Measurements from ENCODE around the gene TMBIM1. TPM values are rescaled to one million over a fixed set of nuclear protein-coding genes. Genes with fewer than 3 reads are reported as not detected.

Gene TMBIM1
- total RNA-seq, 1 experiment from 2014 or later, result 23.3 TPM

DNA sequence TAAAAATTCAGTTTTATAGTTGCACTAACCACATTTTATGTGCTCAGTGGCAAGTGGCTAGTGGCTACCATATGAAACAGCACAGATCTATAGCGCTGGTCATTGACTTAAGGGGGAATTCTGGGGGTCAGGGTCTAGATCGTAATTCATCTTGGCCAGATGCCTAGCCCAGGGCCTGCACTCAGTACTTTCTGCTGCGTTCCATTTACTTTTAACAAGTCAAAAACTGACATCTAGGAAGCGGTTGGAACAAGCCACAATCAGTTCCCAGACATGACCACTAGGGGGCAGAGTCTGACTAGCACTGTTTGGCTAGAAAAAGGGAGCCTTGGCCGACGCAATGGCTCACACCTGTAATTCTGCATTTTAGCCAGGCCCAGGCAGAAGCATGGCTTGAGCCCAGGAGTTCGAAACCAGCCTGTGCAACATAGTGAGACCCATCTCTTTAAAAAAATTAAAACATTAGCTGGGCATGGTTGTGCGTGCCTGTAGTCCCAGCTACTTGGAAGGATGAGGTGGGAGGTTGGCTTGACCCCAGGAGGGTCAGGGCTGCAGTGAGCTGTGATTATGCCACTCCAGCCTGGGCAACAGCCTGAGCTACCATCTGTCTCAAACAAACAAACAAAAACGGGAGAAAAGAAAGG is 9.0 kb upstream of the TMBIM1 start:
- Histone ChIP-seq H3K4me3 (ENCODE audit: low read length) (no peak overlapping the region), H3K27ac (ENCODE audit: low read length) (no peak overlapping the region), H2AFZ (ENCODE audit: low read length) (no peak overlapping the region), H3K9ac (ENCODE audit: low read length) (no peak overlapping the region), H3K9me2 (replicated peaks; ENCODE audit: insufficient read depth, low read length) (no peaks in the 10 kb centered on the region), H3K4me2 (ENCODE audit: low read depth, low read length, poor library complexity, severe bottlenecking) (no peak overlapping the region), H3K4me1 (ENCODE audit: low read length) (peaks cover 14% of the 10 kb centered on the region), H3K27me3 (ENCODE audit: low read length) (no peaks in the 10 kb centered on the region), H4K20me1 (ENCODE audit: insufficient read depth, low read depth, low read length) (no peaks in the 10 kb centered on the region), H3K9me3 (ENCODE audit: low read length) (no peaks in the 10 kb centered on the region), H3K79me2 (ENCODE audit: low read length) (no peaks in the 10 kb centered on the region), H3K36me3 (ENCODE audit: insufficient read depth, low read length) (no peaks in the 10 kb centered on the region)
- DNase-seq, result peak; percentile 96

DNA sequence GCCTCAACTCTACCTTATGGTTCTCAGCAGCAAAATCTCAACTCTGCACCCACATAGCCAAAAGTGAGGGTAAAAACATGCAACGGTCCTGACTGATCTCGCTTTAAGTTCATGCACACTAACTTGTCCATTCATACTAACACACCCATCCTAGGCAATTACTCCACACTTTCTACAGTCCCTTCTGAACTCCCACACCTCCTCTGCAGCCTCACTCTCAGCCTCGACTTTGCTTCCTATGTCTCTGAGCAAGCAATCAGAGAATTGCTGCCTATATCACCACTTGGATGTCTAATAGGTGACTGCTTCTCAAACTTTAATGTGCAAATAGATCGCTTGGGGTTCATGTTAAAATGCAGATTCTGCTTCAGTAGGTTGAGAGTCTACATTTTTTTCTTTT is 7.8 kb upstream of the TMBIM1 start:
- H3K4me1 ChIP-seq (ENCODE audit: low read length), result peaks cover 3% of the 10 kb centered on the region
- H3K9ac ChIP-seq (ENCODE audit: low read length), result no peak overlapping the region
- no peaks in the 10 kb centered on the region for H3K27me3 ChIP-seq (ENCODE audit: low read length)
- H3K4me3 ChIP-seq (ENCODE audit: low read length), result no peak overlapping the region
- no peak overlapping the region for H3K27ac ChIP-seq (ENCODE audit: low read length)
- no peak overlapping the region for H3K4me2 ChIP-seq (ENCODE audit: low read depth, low read length, poor library complexity, severe bottlenecking)
- no peak overlapping the region for H2AFZ ChIP-seq (ENCODE audit: low read length)
- no peaks in the 10 kb centered on the region for H3K9me3 ChIP-seq (ENCODE audit: low read length)
- H4K20me1 ChIP-seq (ENCODE audit: insufficient read depth, low read depth, low read length), result no peaks in the 10 kb centered on the region
- no peaks in the 10 kb centered on the region for H3K79me2 ChIP-seq (ENCODE audit: low read length)
- no peaks in the 10 kb centered on the region for H3K36me3 ChIP-seq (ENCODE audit: insufficient read depth, low read length)
- DNase-seq, result no peak
- no peaks in the 10 kb centered on the region for H3K9me2 ChIP-seq (replicated peaks; ENCODE audit: insufficient read depth, low read length)

DNA sequence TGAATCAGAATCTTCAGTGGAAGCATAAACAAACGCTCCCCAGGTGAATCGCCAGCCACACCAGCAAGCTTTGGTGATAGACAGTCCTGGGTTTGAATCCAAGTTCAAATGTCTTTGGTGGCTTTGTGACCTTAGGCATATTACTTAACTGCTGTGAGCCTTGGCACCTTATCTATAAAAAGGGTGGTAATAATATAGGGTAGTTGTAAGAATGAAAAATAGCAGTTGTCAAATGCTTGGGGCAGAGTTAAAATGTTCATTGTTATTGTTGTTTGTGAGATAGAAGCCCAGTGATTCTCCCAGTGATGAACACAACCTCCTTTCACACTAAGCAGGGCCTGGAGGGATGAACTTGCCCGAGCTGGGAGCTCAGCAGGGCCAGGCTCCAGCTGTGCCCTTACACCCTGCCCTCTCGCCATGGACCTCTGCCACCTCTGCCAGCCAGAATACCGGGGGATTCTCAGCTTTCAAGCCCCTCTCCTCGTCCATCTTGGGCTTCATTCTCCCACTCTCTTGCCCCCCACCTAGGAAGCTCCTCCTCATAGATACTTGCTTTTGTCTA is 6.1 kb upstream of the TMBIM1 start:
- H3K27ac ChIP-seq (ENCODE audit: low read length), result no peak overlapping the region
- H3K9ac ChIP-seq (ENCODE audit: low read length), result no peak overlapping the region
- H3K9me2 ChIP-seq (replicated peaks; ENCODE audit: insufficient read depth, low read length), result no peaks in the 10 kb centered on the region
- H4K20me1 ChIP-seq (ENCODE audit: insufficient read depth, low read depth, low read length), result no peaks in the 10 kb centered on the region
- no peaks in the 10 kb centered on the region for H3K27me3 ChIP-seq (ENCODE audit: low read length)
- no peak for DNase-seq
- no peaks in the 10 kb centered on the region for H3K9me3 ChIP-seq (ENCODE audit: low read length)
- no peaks in the 10 kb centered on the region for H3K36me3 ChIP-seq (ENCODE audit: insufficient read depth, low read length)
- H2AFZ ChIP-seq (ENCODE audit: low read length), result no peak overlapping the region
- no peak overlapping the region for H3K4me3 ChIP-seq (ENCODE audit: low read length)
- no peaks in the 10 kb centered on the region; the same call in none of the 2 replicates for H3K4me1 ChIP-seq (ENCODE audit: low read length)
- no peak overlapping the region for H3K4me2 ChIP-seq (ENCODE audit: low read depth, low read length, poor library complexity, severe bottlenecking)
- H3K79me2 ChIP-seq (ENCODE audit: low read length), result no peaks in the 10 kb centered on the region

DNA sequence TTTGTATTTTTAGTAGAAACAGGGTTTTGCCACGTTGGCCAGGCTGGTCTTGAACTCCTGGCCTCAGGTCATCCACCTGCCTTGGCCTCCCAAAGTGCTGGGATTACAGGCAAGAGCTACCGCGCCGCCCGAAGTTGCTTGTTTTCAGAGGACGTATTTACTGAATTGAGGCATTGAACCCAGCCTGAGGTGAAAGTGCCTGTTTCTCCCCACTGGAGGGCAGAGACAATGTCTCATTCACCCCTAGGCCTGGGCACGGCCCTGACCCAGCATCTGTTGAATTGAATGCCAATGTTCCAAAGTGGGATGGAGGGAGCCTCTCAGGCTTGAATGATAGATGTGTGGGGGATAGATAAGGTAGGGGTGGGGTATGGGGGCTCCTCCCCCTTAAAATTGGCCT is 4.5 kb upstream of the TMBIM1 start:
- no peaks in the 10 kb centered on the region for H3K27me3 ChIP-seq (ENCODE audit: low read length)
- DNase-seq, result no peak
- no peaks in the 10 kb centered on the region for H3K9me3 ChIP-seq (ENCODE audit: low read length)
- peaks cover 12% of the 10 kb centered on the region for H3K4me1 ChIP-seq (ENCODE audit: low read length)
- no peaks in the 10 kb centered on the region for H3K79me2 ChIP-seq (ENCODE audit: low read length)
- H2AFZ ChIP-seq (ENCODE audit: low read length), result no peak overlapping the region
- H3K36me3 ChIP-seq (ENCODE audit: insufficient read depth, low read length), result no peaks in the 10 kb centered on the region
- H3K9me2 ChIP-seq (replicated peaks; ENCODE audit: insufficient read depth, low read length), result no peaks in the 10 kb centered on the region
- no peak overlapping the region for H3K27ac ChIP-seq (ENCODE audit: low read length)
- H3K4me3 ChIP-seq (ENCODE audit: low read length), result no peak overlapping the region
- H4K20me1 ChIP-seq (ENCODE audit: insufficient read depth, low read depth, low read length), result no peaks in the 10 kb centered on the region
- no peak overlapping the region for H3K4me2 ChIP-seq (ENCODE audit: low read depth, low read length, poor library complexity, severe bottlenecking)
- H3K9ac ChIP-seq (ENCODE audit: low read length), result no peak overlapping the region

DNA sequence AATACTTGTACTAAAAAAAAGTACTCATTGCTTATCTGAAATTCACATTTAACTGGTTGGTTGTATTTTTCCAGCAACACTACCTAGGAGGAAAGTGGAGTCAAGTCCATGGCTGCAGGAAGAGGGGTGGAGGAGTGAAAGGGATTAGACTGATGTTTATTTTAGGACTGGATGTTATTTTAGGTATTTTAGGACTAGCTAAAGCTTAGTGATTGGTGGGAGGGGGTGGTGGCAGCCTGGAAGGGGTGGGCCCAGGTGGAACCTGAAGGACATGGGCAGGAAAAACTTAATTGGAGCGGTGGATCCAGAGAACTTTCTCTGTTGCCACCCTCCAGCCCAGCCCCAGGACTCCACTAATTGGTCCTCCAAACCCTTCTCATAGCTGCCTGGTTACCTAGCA is 3.9 kb upstream of the TMBIM1 start:
- Histone ChIP-seq H3K79me2 (ENCODE audit: low read length) (no peaks in the 10 kb centered on the region), H3K27me3 (ENCODE audit: low read length) (no peaks in the 10 kb centered on the region), H3K4me1 (ENCODE audit: low read length) (peaks cover 19% of the 10 kb centered on the region), H2AFZ (ENCODE audit: low read length) (no peak overlapping the region), H4K20me1 (ENCODE audit: insufficient read depth, low read depth, low read length) (no peaks in the 10 kb centered on the region), H3K4me2 (ENCODE audit: low read depth, low read length, poor library complexity, severe bottlenecking) (no peak overlapping the region), H3K4me3 (ENCODE audit: low read length) (no peak overlapping the region), H3K9me3 (ENCODE audit: low read length) (no peaks in the 10 kb centered on the region), H3K36me3 (ENCODE audit: insufficient read depth, low read length) (no peaks in the 10 kb centered on the region), H3K9ac (ENCODE audit: low read length) (no peak overlapping the region), H3K27ac (ENCODE audit: low read length) (no peak overlapping the region), H3K9me2 (replicated peaks; ENCODE audit: insufficient read depth, low read length) (no peaks in the 10 kb centered on the region)
- no peak for DNase-seq

DNA sequence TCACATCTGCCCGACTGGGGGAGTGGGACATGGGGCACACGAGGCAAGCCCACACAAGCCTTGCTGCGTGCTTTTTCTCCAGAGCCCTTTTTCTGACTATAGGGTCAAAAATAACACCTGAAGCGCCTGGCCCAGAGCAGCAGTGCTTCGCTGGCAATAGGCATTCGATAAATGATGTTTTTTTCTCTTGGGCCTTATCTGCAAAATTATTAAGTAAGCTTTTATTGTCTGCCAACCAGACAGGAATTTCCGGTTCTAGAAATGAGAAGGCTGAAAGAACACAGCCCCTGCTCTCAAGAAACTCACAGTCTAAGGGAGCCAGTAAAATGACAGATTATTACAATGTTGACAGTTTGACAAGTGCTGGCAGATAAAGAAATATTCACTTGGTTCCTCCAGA is 2.7 kb upstream of the TMBIM1 start:
- no peak overlapping the region for H3K4me3 ChIP-seq (ENCODE audit: low read length)
- H2AFZ ChIP-seq (ENCODE audit: low read length), result no peak overlapping the region
- H3K27me3 ChIP-seq (ENCODE audit: low read length), result no peaks in the 10 kb centered on the region
- no peaks in the 10 kb centered on the region for H3K36me3 ChIP-seq (ENCODE audit: insufficient read depth, low read length)
- no peaks in the 10 kb centered on the region for H3K9me2 ChIP-seq (replicated peaks; ENCODE audit: insufficient read depth, low read length)
- DNase-seq, result no peak
- H3K9me3 ChIP-seq (ENCODE audit: low read length), result no peaks in the 10 kb centered on the region
- H3K27ac ChIP-seq (ENCODE audit: low read length), result no peak overlapping the region
- H4K20me1 ChIP-seq (ENCODE audit: insufficient read depth, low read depth, low read length), result no peaks in the 10 kb centered on the region
- no peak overlapping the region for H3K9ac ChIP-seq (ENCODE audit: low read length)
- no peaks in the 10 kb centered on the region for H3K79me2 ChIP-seq (ENCODE audit: low read length)
- peaks cover 30% of the 10 kb centered on the region for H3K4me1 ChIP-seq (ENCODE audit: low read length)
- no peak overlapping the region for H3K4me2 ChIP-seq (ENCODE audit: low read depth, low read length, poor library complexity, severe bottlenecking)

DNA sequence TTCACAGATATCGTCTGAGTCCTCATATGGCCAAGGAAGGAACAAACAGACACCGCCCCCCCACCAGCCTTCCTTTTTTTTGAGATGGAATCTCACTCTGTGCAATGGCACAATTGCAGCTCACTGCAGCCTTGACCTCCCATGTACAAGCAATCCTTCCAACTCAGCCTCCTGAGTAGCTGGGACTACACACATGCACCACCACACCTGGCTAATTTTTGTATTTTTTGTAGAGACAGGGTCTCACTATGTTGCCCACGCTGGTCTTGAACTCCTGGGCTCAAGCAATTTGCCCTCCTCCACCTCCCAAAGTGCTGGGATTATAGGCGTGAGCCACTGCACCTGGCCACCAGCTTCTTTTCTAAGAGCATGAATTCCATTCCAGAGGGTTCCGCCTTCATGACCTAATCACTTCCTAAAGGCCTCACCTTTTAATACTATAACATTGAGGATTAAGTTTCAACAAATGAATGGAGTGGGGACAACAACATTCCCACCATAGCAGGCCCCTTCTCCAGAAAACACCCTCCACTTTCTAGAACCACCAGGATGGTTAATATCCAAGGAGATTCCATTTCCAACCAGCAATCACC is 2.2 kb upstream of the TMBIM1 start:
- Histone ChIP-seq H2AFZ (ENCODE audit: low read length) (no peak overlapping the region), H3K9ac (ENCODE audit: low read length) (no peak overlapping the region), H3K27me3 (ENCODE audit: low read length) (no peaks in the 10 kb centered on the region), H3K27ac (ENCODE audit: low read length) (no peak overlapping the region), H3K9me2 (replicated peaks; ENCODE audit: insufficient read depth, low read length) (no peaks in the 10 kb centered on the region), H3K79me2 (ENCODE audit: low read length) (no peaks in the 10 kb centered on the region), H3K4me2 (ENCODE audit: low read depth, low read length, poor library complexity, severe bottlenecking) (no peak overlapping the region), H3K4me1 (ENCODE audit: low read length) (peaks cover 35% of the 10 kb centered on the region), H4K20me1 (ENCODE audit: insufficient read depth, low read depth, low read length) (no peaks in the 10 kb centered on the region), H3K9me3 (ENCODE audit: low read length) (no peaks in the 10 kb centered on the region), H3K4me3 (ENCODE audit: low read length) (no peak overlapping the region), H3K36me3 (ENCODE audit: insufficient read depth, low read length) (no peaks in the 10 kb centered on the region)
- no peak for DNase-seq

DNA sequence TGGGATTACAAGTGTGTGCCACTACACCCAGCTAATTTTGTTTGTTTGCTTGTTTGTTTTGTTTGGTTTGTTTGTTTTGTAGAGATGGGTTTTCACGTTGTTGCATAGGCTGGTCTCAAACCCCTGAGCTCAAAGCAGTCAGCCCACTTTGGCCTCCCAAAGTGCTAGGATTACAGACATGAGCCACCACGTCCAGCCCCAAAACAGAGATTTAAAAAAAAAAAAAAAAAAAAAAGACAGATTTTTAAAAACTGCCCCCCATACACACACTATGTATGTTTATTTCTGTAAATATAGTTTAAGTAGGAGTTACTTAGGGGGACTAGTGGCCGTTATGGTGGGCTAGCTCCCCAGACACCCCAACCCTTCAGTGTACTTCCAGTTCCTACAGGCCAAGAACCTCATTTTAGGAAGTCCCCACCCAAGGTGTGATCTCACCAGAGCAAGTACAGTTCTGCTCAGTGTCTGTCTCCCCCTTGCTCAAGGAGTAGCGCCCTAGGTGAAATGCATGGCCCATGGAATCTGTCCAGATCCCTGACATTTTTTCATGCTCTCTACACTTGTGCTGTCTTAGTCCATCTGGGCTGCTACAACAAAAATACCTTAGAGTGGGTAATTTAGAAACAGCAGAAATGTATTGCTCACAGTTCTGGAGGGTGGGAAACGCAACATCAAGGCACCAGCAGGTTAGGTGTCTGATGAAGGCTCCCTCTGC is 1.6 kb upstream of the TMBIM1 start:
- no peak overlapping the region for H3K27ac ChIP-seq (ENCODE audit: low read length)
- H4K20me1 ChIP-seq (ENCODE audit: insufficient read depth, low read depth, low read length), result no peaks in the 10 kb centered on the region
- DNase-seq, result no peak
- no peaks in the 10 kb centered on the region for H3K79me2 ChIP-seq (ENCODE audit: low read length)
- H3K4me2 ChIP-seq (ENCODE audit: low read depth, low read length, poor library complexity, severe bottlenecking), result no peak overlapping the region
- no peak overlapping the region for H2AFZ ChIP-seq (ENCODE audit: low read length)
- no peaks in the 10 kb centered on the region for H3K27me3 ChIP-seq (ENCODE audit: low read length)
- H3K9ac ChIP-seq (ENCODE audit: low read length), result no peak overlapping the region
- H3K4me1 ChIP-seq (ENCODE audit: low read length), result peaks cover 35% of the 10 kb centered on the region
- no peaks in the 10 kb centered on the region for H3K36me3 ChIP-seq (ENCODE audit: insufficient read depth, low read length)
- no peak overlapping the region for H3K4me3 ChIP-seq (ENCODE audit: low read length)
- no peaks in the 10 kb centered on the region for H3K9me2 ChIP-seq (replicated peaks; ENCODE audit: insufficient read depth, low read length)
- H3K9me3 ChIP-seq (ENCODE audit: low read length), result no peaks in the 10 kb centered on the region

Data from Karpas-422 (cell line).